Hematopoietic multipotent progenitor cell (in vitro differentiated cells): ENCODE measurements around the gene GPR180. TPM values are rescaled to one million over a fixed set of nuclear protein-coding genes. Genes with fewer than 3 reads are reported as not detected.

Source experiments
- DNase-seq, 3 donors: peaks; one replicate each; pipeline ENCODE4 v3.0.0-alpha.2; 2011 to 2015; ENCODE audit warnings: low read depth in 2 of 3, low spot score in 2 of 3
- small RNA-seq: library from RNA; depleted of rRNA; stranded (forward); fragments of <200 nt; gene quantifications from one replicate; pipeline ENCODE3, GENCODE V24; 2012
- total RNA-seq: library from RNA; depleted of rRNA; stranded (reverse); fragments of >200 nt; gene quantifications from one replicate; pipeline ENCODE4 v1.2.3, GENCODE V29; 2012

Gene GPR180
- total RNA-seq, 1 donor, result 2.4 TPM

GRCh38 chr13:94683409-94683808 lies 81.8 kb downstream of the GPR180 start:
- DNase-seq, result no peak

Small RNA genes within 50 kb of the gene (small RNA-seq; reads per million reads assigned to genes)
- not detected for gene RNA5SP36

Other genes starting within 250 kb of the GPR180 start
- gene DCT, start 122.2 kb upstream of the GPR180 start, total RNA-seq, result under 0.01 TPM
- gene TGDS, start 5.7 kb upstream of the GPR180 start, total RNA-seq, result 7.0 TPM
- not detected for gene SOX21, start 110.7 kb downstream of the GPR180 start, total RNA-seq